Ovary (tissue), 3 donors: ENCODE data around the gene SSX2.
"Not testable (repeated sequence)": the region's sequence is repeated elsewhere in the genome, so short reads cannot be mapped to it uniquely, and the experiment has no call there.

Experiments used
- CTCF ChIP-seq, 3 donors: fragments of 450-650 bp in 2 of 3; fragments of 200-600 bp in 1 of 3; IDR thresholded peaks; one replicate each; pipeline versions ENCODE4 v1.5.1 to v1.8.0; 2016 to 2022; ENCODE audit warnings: antibody characterized with exemption in 3 of 3, mild to moderate bottlenecking in 1 of 3
- POLR2A ChIP-seq: fragments of 450-650 bp; IDR thresholded peaks from one replicate; pipeline ENCODE4 v1.6.1; 2017; ENCODE audit warnings: antibody characterized with exemption, mild to moderate bottlenecking, moderate library complexity
- donor health status: DM: no; HTN: no; CAD: no.

GRCh38 chrX:52650676-52651075 lies 56.3 kb downstream of the SSX2 start:
- not testable (repeated sequence) for TF ChIP-seq POLR2A; CTCF (IDR thresholded peaks at IDR 0.05)
